Measurements from ENCODE around the gene SLIT1. TPM values are rescaled to one million over a fixed set of nuclear protein-coding genes. Genes with fewer than 3 reads are reported as not detected.
A peak's percentile ranks its signal among the peaks of the same experiment; 100 is the strongest.

Gene SLIT1
- total RNA-seq, 1 experiment from 2014 or later: 0.41 TPM

DNA sequence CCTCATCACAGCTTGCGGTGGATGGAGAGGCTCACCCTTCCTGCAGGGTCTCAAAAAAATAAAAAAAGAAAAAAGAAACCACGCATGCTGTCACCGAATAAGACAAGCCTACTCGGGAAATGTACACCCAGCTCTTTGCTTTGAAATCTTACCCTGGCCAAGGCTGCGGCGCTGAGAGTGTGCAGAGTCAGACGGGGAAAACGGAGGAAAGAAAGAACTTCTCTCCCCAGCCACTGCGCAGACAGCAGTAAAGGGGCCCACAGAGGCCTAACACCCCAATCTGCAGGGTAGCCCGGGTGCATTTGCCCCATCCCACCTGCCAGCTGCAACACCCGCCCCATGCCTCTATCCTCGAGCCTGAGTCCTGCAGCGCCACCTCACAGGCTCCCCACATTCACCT is 14.8 kb downstream of the SLIT1 start:
- H3K36me3 Mint-ChIP-seq (ENCODE audit: insufficient read depth, unreplicated experiment): no peaks in the 10 kb centered on the region
- DNase-seq: no peak
- H3K27ac Mint-ChIP-seq (ENCODE audit: unreplicated experiment): no peak overlapping the region
- peaks cover 5% of the 10 kb centered on the region for H3K27me3 Mint-ChIP-seq (ENCODE audit: insufficient read depth, unreplicated experiment)
- intact Hi-C loops (cut with micrococcal nuclease; ENCODE audit: unreplicated experiment): no loop called here
- Histone ChIP-seq H3K4me3 (ENCODE audit: low read depth, low read length) (no peak overlapping the region), H3K27me3 (replicated peaks; ENCODE audit: control insufficient read depth, insufficient read depth, low read length) (no peaks in the 10 kb centered on the region), H3K9me3 (no peaks in the 10 kb centered on the region), H3K36me3 (ENCODE audit: control insufficient read depth, insufficient read depth, low read length) (no peaks in the 10 kb centered on the region), H3K4me1 (no peaks in the 10 kb centered on the region; the same call in 1 of the 2 replicates)
- no peaks in the 10 kb centered on the region for H3K9me3 Mint-ChIP-seq (ENCODE audit: unreplicated experiment)
- POLR2A ChIA-PET: no interaction called here
- H3K4me1 Mint-ChIP-seq (ENCODE audit: low read depth, unreplicated experiment): no peaks in the 10 kb centered on the region
- BruUV-seq (replicated peaks): no TSS peak
- no peak for TF ChIP-seq CTCF (IDR thresholded peaks at IDR 0.05; ENCODE audit: insufficient read depth in 1 of 2, low read depth in 1 of 2, low read length in 1 of 2, severe bottlenecking in 1 of 2, unreplicated experiment in 1 of 2)
- no peak overlapping the region for H3K4me3 Mint-ChIP-seq (ENCODE audit: unreplicated experiment)
- CTCF ChIA-PET: interaction anchor here (1.4 kb wide), 1 partner anchor 40 kb away, joined by 6 read pairs; no protein-coding TSS in a partner anchor

GRCh38 chr10:97169911-97170693 is 15.7 kb downstream of the SLIT1 start:
- Mint-ChIP-seq H3K36me3 (ENCODE audit: insufficient read depth, unreplicated experiment) (no peaks in the 10 kb centered on the region), H3K4me3 (ENCODE audit: unreplicated experiment) (no peak overlapping the region), H3K27ac (ENCODE audit: unreplicated experiment) (no peak overlapping the region), H3K9me3 (ENCODE audit: unreplicated experiment) (no peaks in the 10 kb centered on the region), H3K27me3 (ENCODE audit: insufficient read depth, unreplicated experiment) (peaks cover 5% of the 10 kb centered on the region), H3K4me1 (ENCODE audit: low read depth, unreplicated experiment) (no peaks in the 10 kb centered on the region)
- TF ChIP-seq CTCF (IDR thresholded peaks at IDR 0.05; ENCODE audit: insufficient read depth in 1 of 2, low read depth in 1 of 2, low read length in 1 of 2, severe bottlenecking in 1 of 2, unreplicated experiment in 1 of 2): peak in 1 of 2 experiments; percentile 6
- H3K4me3 ChIP-seq (ENCODE audit: low read depth, low read length): no peak overlapping the region
- ChIA-PET CTCF (interaction anchor here (0.6 to 1.4 kb wide), 2 partner anchors 41 to 81 kb away, joined by 3 to 6 read pairs; no protein-coding TSS in a partner anchor), POLR2A (no interaction called here)
- intact Hi-C loops (cut with micrococcal nuclease; ENCODE audit: unreplicated experiment): no loop called here
- H3K36me3 ChIP-seq (ENCODE audit: control insufficient read depth, insufficient read depth, low read length): no peaks in the 10 kb centered on the region
- no peaks in the 10 kb centered on the region for H3K9me3 ChIP-seq
- DNase-seq: peak in 1 of 2 experiments; percentile 20
- H3K4me1 ChIP-seq: no peaks in the 10 kb centered on the region; the same call in 1 of the 2 replicates
- no peaks in the 10 kb centered on the region for H3K27me3 ChIP-seq (replicated peaks; ENCODE audit: control insufficient read depth, insufficient read depth, low read length)
- BruUV-seq (replicated peaks): no TSS peak

GRCh38 chr10:97169063-97169462 is 16.7 kb downstream of the SLIT1 start:
- no peaks in the 10 kb centered on the region for H3K27me3 ChIP-seq (replicated peaks; ENCODE audit: control insufficient read depth, insufficient read depth, low read length)
- no peak overlapping the region for H3K4me3 ChIP-seq (ENCODE audit: low read depth, low read length)
- peaks cover 3% of the 10 kb centered on the region for H3K27me3 Mint-ChIP-seq (ENCODE audit: insufficient read depth, unreplicated experiment)
- no peak for TF ChIP-seq CTCF (IDR thresholded peaks at IDR 0.05; ENCODE audit: insufficient read depth in 1 of 2, low read depth in 1 of 2, low read length in 1 of 2, severe bottlenecking in 1 of 2, unreplicated experiment in 1 of 2)
- DNase-seq: no peak
- no peaks in the 10 kb centered on the region for H3K9me3 ChIP-seq
- ChIA-PET POLR2A (no interaction called here), CTCF (no interaction called here)
- no peaks in the 10 kb centered on the region for H3K36me3 ChIP-seq (ENCODE audit: control insufficient read depth, insufficient read depth, low read length)
- H3K27ac Mint-ChIP-seq (ENCODE audit: unreplicated experiment): no peak overlapping the region
- H3K4me3 Mint-ChIP-seq (ENCODE audit: unreplicated experiment): no peak overlapping the region
- H3K4me1 Mint-ChIP-seq (ENCODE audit: low read depth, unreplicated experiment): no peaks in the 10 kb centered on the region
- intact Hi-C loops (cut with micrococcal nuclease; ENCODE audit: unreplicated experiment): no loop called here
- no peaks in the 10 kb centered on the region for H3K36me3 Mint-ChIP-seq (ENCODE audit: insufficient read depth, unreplicated experiment)
- BruUV-seq (replicated peaks): no TSS peak
- no peaks in the 10 kb centered on the region for H3K9me3 Mint-ChIP-seq (ENCODE audit: unreplicated experiment)
- H3K4me1 ChIP-seq: no peaks in the 10 kb centered on the region; the same call in 1 of the 2 replicates

All from Caco-2 (cell line).